GM18526 (cell line): ENCODE data around the gene INO80B.

Experiments
- POLR2A ChIP-seq: IDR thresholded peaks from 3 replicates; pipeline ENCODE4 v1.6.1; 2011; ENCODE audit not compliant: insufficient read length; ENCODE audit errors: extremely low read depth

Gene INO80B

GRCh38 chr2:74423231-74424095, 31.4 kb upstream of the INO80B start:
- TF ChIP-seq POLR2A = no peak

- TF ChIP-seq POLR2A = no peak
Measured at GRCh38 chr2:74424139-74424992, 30.5 kb upstream of the INO80B start.

GRCh38 chr2:74424995-74425406, 29.9 kb upstream of the INO80B start:
- no peak for TF ChIP-seq POLR2A

- TF ChIP-seq POLR2A = no peak
Measured at GRCh38 chr2:74425523-74425922, 29.4 kb upstream of the INO80B start.

GRCh38 chr2:74426181-74426758, 28.6 kb upstream of the INO80B start:
- TF ChIP-seq POLR2A = no peak

GRCh38 chr2:74427551-74427950, 27.3 kb upstream of the INO80B start:
- no peak for TF ChIP-seq POLR2A

- no peak for TF ChIP-seq POLR2A
Measured at GRCh38 chr2:74428675-74429074, 26.2 kb upstream of the INO80B start.

- TF ChIP-seq POLR2A = no peak
Measured at GRCh38 chr2:74429487-74430451, 25.1 kb upstream of the INO80B start.

- no peak for TF ChIP-seq POLR2A
Measured at GRCh38 chr2:74430502-74430901, 24.4 kb upstream of the INO80B start.

- TF ChIP-seq POLR2A = no peak
Measured at GRCh38 chr2:74436111-74436805, 18.6 kb upstream of the INO80B start.

GRCh38 chr2:74436848-74437695, 17.8 kb upstream of the INO80B start:
- no peak for TF ChIP-seq POLR2A

- no peak for TF ChIP-seq POLR2A
Measured at GRCh38 chr2:74438248-74438647, 16.6 kb upstream of the INO80B start.

GRCh38 chr2:74439373-74439772, 15.5 kb upstream of the INO80B start:
- no peak for TF ChIP-seq POLR2A
